HepG2 (cell line): ENCODE data around the gene CDH23. TPM values are rescaled to one million over a fixed set of nuclear protein-coding genes. Genes with fewer than 3 reads are reported as not detected.

Experiments
- CREBL2 ChIP-seq: sonication (generic); formaldehyde crosslinking; IDR thresholded peaks from 2 replicates; pipeline ENCODE4 v1.8.1; 2023; ENCODE audit warnings: missing genetic modification reagents, mild to moderate bottlenecking, borderline replicate concordance
- GATA4 ChIP-seq: sonication (generic); IDR thresholded peaks from 2 replicates; pipeline ENCODE4 v1.6.1; 2016; ENCODE audit warnings: antibody characterized with exemption, low read depth, borderline replicate concordance
- MTA1 ChIP-seq: sonication (generic); formaldehyde crosslinking; IDR thresholded peaks from 2 replicates; pipeline ENCODE4 v1.4.0; 2020; ENCODE audit warnings: missing genetic modification reagents, mild to moderate bottlenecking, borderline replicate concordance
- SRF ChIP-seq: IDR thresholded peaks from 2 replicates; pipeline ENCODE4 v1.6.1; 2011; ENCODE audit warnings: mild to moderate bottlenecking, low read depth, low read length, moderate library complexity
- TGIF2 ChIP-seq: IDR thresholded peaks from 2 replicates; pipeline ENCODE4 v1.6.1; 2016; ENCODE audit warnings: control low read depth, missing compliant biosample characterization
- ZFX ChIP-seq: sonication (generic); formaldehyde crosslinking; IDR thresholded peaks from 2 replicates; pipeline ENCODE4 v1.4.0; 2020; ENCODE audit warnings: mild to moderate bottlenecking, low read depth, missing genetic modification reagents, moderate library complexity
- ZNF326 ChIP-seq: sonication (generic); formaldehyde crosslinking; IDR thresholded peaks from 2 replicates; pipeline ENCODE4 v1.4.0; 2020; ENCODE audit warnings: missing genetic modification reagents, borderline replicate concordance
- ZNF556 ChIP-seq: sonication (generic); formaldehyde crosslinking; IDR thresholded peaks from 2 replicates; pipeline ENCODE4 v1.4.0; 2020; ENCODE audit warnings: mild to moderate bottlenecking, missing genetic modification reagents, borderline replicate concordance
- ZNF772 ChIP-seq: sonication (generic); formaldehyde crosslinking; IDR thresholded peaks from 2 replicates; pipeline ENCODE4 v1.5.0; 2020; ENCODE audit warnings: mild to moderate bottlenecking, missing genetic modification reagents
- polyA plus RNA-seq, 8 experiments: library from polyadenylated mRNA; depleted of rRNA in 3 of 8; stranded (reverse) in 7 of 8; unstranded in 1 of 8; fragments of >200 nt; fragmentation: Illumina TruSeq in 4 of 8; extraction: Trizol in 4 of 8; gene quantifications; 2 replicates each; pipeline versions ENCODE4 v1.2.1 to v1.2.3, GENCODE V29; 2011 to 2016; ENCODE audit warnings: low read depth in 4 of 8, missing spikeins in 1 of 8, mixed read lengths in 1 of 8; ENCODE audit not compliant: insufficient read depth in 1 of 8
- total RNA-seq, 5 experiments: library from RNA; depleted of rRNA; stranded (reverse); fragments of >200 nt; fragmentation: Illumina TruSeq; extraction: Trizol; gene quantifications; 2 replicates each; pipeline ENCODE4 v1.2.3, GENCODE V29; 2016; ENCODE audit warnings: low read depth in 1 of 5
- TF ChIP-seq, protein P1 (sequence below): sonication (generic); formaldehyde crosslinking; IDR thresholded peaks from 2 replicates; pipeline ENCODE4 v1.5.1; 2020; ENCODE audit warnings: mild to moderate bottlenecking, missing genetic modification reagents, moderate library complexity
- TF ChIP-seq, protein P2 (sequence below): sonication (generic); formaldehyde crosslinking; IDR thresholded peaks from 2 replicates; pipeline ENCODE4 v1.5.0; 2020; ENCODE audit warnings: mild to moderate bottlenecking, missing genetic modification reagents, moderate library complexity
- TF ChIP-seq, protein P3 (sequence below): sonication (generic); formaldehyde crosslinking; IDR thresholded peaks from 2 replicates; pipeline ENCODE4 v1.8.0; 2022; ENCODE audit warnings: mild to moderate bottlenecking, missing genetic modification reagents, borderline replicate concordance

The CDH23 gene
- total and polyA plus RNA-seq, 2 of the 13 experiments (the other 11 are each of a cell fraction or from before 2014, with no cell fraction given), result 0.13 TPM; not detected in 1

DNA sequence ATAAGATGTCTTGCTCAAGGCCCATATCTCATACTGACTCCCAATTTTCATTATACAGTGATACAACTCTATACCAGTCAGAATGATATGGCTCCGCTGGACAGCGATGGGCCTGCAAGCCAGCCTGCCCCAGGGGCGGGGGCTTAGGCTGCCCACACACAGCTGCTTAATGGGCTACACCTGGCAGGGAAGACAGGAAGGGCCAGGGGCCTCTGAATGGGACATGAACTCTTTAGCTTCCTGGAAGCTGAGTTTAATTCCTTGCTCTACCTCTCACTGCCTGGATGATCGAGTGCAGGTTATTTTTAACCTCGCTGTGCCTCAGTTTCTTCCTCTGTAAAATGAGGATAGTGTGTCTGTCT is 210.3 kb downstream of the CDH23 start (continued):
- TF ChIP-seq, protein P1, sequence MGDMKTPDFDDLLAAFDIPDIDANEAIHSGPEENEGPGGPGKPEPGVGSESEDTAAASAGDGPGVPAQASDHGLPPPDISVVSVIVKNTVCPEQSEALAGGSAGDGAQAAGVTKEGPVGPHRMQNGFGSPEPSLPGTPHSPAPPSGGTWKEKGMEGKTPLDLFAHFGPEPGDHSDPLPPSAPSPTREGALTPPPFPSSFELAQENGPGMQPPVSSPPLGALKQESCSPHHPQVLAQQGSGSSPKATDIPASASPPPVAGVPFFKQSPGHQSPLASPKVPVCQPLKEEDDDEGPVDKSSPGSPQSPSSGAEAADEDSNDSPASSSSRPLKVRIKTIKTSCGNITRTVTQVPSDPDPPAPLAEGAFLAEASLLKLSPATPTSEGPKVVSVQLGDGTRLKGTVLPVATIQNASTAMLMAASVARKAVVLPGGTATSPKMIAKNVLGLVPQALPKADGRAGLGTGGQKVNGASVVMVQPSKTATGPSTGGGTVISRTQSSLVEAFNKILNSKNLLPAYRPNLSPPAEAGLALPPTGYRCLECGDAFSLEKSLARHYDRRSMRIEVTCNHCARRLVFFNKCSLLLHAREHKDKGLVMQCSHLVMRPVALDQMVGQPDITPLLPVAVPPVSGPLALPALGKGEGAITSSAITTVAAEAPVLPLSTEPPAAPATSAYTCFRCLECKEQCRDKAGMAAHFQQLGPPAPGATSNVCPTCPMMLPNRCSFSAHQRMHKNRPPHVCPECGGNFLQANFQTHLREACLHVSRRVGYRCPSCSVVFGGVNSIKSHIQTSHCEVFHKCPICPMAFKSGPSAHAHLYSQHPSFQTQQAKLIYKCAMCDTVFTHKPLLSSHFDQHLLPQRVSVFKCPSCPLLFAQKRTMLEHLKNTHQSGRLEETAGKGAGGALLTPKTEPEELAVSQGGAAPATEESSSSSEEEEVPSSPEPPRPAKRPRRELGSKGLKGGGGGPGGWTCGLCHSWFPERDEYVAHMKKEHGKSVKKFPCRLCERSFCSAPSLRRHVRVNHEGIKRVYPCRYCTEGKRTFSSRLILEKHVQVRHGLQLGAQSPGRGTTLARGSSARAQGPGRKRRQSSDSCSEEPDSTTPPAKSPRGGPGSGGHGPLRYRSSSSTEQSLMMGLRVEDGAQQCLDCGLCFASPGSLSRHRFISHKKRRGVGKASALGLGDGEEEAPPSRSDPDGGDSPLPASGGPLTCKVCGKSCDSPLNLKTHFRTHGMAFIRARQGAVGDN, result no peak
- TF ChIP-seq, protein P2, sequence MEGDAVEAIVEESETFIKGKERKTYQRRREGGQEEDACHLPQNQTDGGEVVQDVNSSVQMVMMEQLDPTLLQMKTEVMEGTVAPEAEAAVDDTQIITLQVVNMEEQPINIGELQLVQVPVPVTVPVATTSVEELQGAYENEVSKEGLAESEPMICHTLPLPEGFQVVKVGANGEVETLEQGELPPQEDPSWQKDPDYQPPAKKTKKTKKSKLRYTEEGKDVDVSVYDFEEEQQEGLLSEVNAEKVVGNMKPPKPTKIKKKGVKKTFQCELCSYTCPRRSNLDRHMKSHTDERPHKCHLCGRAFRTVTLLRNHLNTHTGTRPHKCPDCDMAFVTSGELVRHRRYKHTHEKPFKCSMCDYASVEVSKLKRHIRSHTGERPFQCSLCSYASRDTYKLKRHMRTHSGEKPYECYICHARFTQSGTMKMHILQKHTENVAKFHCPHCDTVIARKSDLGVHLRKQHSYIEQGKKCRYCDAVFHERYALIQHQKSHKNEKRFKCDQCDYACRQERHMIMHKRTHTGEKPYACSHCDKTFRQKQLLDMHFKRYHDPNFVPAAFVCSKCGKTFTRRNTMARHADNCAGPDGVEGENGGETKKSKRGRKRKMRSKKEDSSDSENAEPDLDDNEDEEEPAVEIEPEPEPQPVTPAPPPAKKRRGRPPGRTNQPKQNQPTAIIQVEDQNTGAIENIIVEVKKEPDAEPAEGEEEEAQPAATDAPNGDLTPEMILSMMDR (CRISPR knock-in tag), result no peak
- TF ChIP-seq SRF (no peak), MTA1 (CRISPR knock-in tag) (no peak), CREBL2 (CRISPR knock-in tag) (no peak), ZNF326 (CRISPR knock-in tag) (no peak), ZFX (CRISPR knock-in tag) (no peak), GATA4 (no peak), ZNF772 (CRISPR knock-in tag) (no peak), TGIF2 (CRISPR knock-in tag) (no peak), ZNF556 (no peak)
- TF ChIP-seq, protein P3, sequence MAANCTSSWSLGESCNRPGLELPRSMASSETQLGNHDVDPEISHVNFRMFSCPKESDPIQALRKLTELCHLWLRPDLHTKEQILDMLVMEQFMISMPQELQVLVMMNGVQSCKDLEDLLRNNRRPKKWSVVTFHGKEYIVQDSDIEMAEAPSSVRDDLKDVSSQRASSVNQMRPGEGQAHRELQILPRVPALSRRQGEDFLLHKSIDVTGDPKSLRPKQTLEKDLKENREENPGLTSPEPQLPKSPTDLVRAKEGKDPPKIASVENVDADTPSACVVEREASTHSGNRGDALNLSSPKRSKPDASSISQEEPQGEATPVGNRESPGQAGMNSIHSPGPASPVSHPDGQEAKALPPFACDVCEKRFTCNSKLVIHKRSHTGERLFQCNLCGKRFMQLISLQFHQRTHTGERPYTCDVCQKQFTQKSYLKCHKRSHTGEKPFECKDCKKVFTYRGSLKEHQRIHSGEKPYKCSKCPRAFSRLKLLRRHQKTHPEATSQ (CRISPR knock-in tag), result no peak
- TF ChIP-seq, all 625 proteins: peak for 0
